Neural progenitor cell (in vitro differentiated cells): Measurements from ENCODE around the gene GRK1.
A peak's percentile ranks its signal among the peaks of the same experiment; 100 is the strongest.

Experiments used
- CTCF ChIP-seq: fragments of 200-600 bp; sonication (generic); IDR thresholded peaks from 2 replicates; pipeline ENCODE4 v1.5.1; 2017; ENCODE audit warnings: antibody characterized with exemption, mild to moderate bottlenecking
- EZH2phosphoT487 ChIP-seq: fragments of 200-600 bp; sonication (generic); IDR thresholded peaks from 2 replicates; pipeline ENCODE4 v1.6.1; 2017; ENCODE audit warnings: antibody characterized with exemption

- TF ChIP-seq CTCF (peak; percentile 51), EZH2phosphoT487 (peak; percentile 11)
Observed at GRCh38 chr13:113758651-113759524, 91.9 kb downstream of the GRK1 start, which contains the start of gene TMEM255B.
